Measurements from ENCODE around the gene ZSCAN5C. TPM values are rescaled to one million over a fixed set of nuclear protein-coding genes. Genes with fewer than 3 reads are reported as not detected.
A peak's percentile ranks its signal among the peaks of the same experiment; 100 is the strongest.
"Not testable (repeated sequence)": the region's sequence is repeated elsewhere in the genome, so short reads cannot be mapped to it uniquely, and the experiment has no call there.

Gene ZSCAN5C
- total RNA-seq, 2 experiments from 2014 or later, result not detected

- DNase-seq (no peak), ATAC-seq (no peak)
- Mint-ChIP-seq H3K4me1 (no peaks in the 10 kb centered on the region), H3K36me3 (no peaks in the 10 kb centered on the region), H3K4me3 (no peak overlapping the region), H3K27ac (no peak overlapping the region), H3K9me3 (ENCODE audit: low read depth) (no peaks in the 10 kb centered on the region), H3K27me3 (no peaks in the 10 kb centered on the region)
- CTCF ChIA-PET, result no interaction called here
Measured at GRCh38 chr19:56209091-56209490, 7.0 kb downstream of the ZSCAN5C start.

- CTCF ChIA-PET; DNase-seq; H3K27ac Mint-ChIP-seq; ATAC-seq; H3K36me3 Mint-ChIP-seq; H3K27me3 Mint-ChIP-seq; H3K4me1 Mint-ChIP-seq; H3K9me3 Mint-ChIP-seq (ENCODE audit: low read depth); H3K4me3 Mint-ChIP-seq: not testable (repeated sequence)
Measured at GRCh38 chr19:56210036-56210435, 8.0 kb downstream of the ZSCAN5C start.

GRCh38 chr19:56211718-56212117, 9.6 kb downstream of the ZSCAN5C start:
- Mint-ChIP-seq H3K4me1 (no peaks in the 10 kb centered on the region), H3K27ac (no peak overlapping the region), H3K9me3 (ENCODE audit: low read depth) (no peaks in the 10 kb centered on the region), H3K36me3 (no peaks in the 10 kb centered on the region), H3K27me3 (peaks cover 6% of the 10 kb centered on the region), H3K4me3 (no peak overlapping the region)
- ATAC-seq, result no peak
- no peak for DNase-seq
- CTCF ChIA-PET, result no interaction called here

- DNase-seq (no peak), ATAC-seq (no peak)
- Mint-ChIP-seq H3K36me3 (peaks cover 2% of the 10 kb centered on the region), H3K4me1 (peaks cover 5% of the 10 kb centered on the region), H3K27me3 (peaks cover 17% of the 10 kb centered on the region), H3K9me3 (ENCODE audit: low read depth) (no peaks in the 10 kb centered on the region), H3K4me3 (peak overlapping the region; percentile 32), H3K27ac (no peak overlapping the region)
- CTCF ChIA-PET, result no interaction called here
Measured at GRCh38 chr19:56217039-56217949, 15.2 kb downstream of the ZSCAN5C start.

GRCh38 chr19:56218961-56219360, 16.9 kb downstream of the ZSCAN5C start:
- H3K9me3 Mint-ChIP-seq (ENCODE audit: low read depth), result no peaks in the 10 kb centered on the region
- CTCF ChIA-PET, result no interaction called here

GRCh38 chr19:56221442-56221841, 19.4 kb downstream of the ZSCAN5C start:
- DNase-seq; H3K4me3 Mint-ChIP-seq; H3K4me1 Mint-ChIP-seq; H3K36me3 Mint-ChIP-seq; H3K9me3 Mint-ChIP-seq (ENCODE audit: low read depth); H3K27ac Mint-ChIP-seq; ATAC-seq: not testable (repeated sequence)
- CTCF ChIA-PET, result interaction anchor here (0.8 to 1.1 kb wide), 2 partner anchors 32 to 42 kb away, joined by 3 read pairs; no protein-coding TSS in a partner anchor
- H3K27me3 Mint-ChIP-seq, result peaks cover 12% of the 10 kb centered on the region

More at GRCh38 chr19:56218961-56219360, 16.9 kb downstream of the ZSCAN5C start:
- Mint-ChIP-seq H3K27me3 (peaks cover 17% of the 10 kb centered on the region), H3K27ac (no peak overlapping the region), H3K4me3 (no peak overlapping the region), H3K4me1 (peaks cover 5% of the 10 kb centered on the region), H3K36me3 (peaks cover 2% of the 10 kb centered on the region)
- DNase-seq (no peak), ATAC-seq (no peak)

- Mint-ChIP-seq H3K27ac (no peak overlapping the region), H3K4me1 (peaks cover 5% of the 10 kb centered on the region), H3K4me3 (no peak overlapping the region), H3K27me3 (peaks cover 10% of the 10 kb centered on the region), H3K9me3 (ENCODE audit: low read depth) (no peaks in the 10 kb centered on the region), H3K36me3 (peaks cover 2% of the 10 kb centered on the region)
- DNase-seq (no peak), ATAC-seq (no peak)
- CTCF ChIA-PET, result interaction anchor here (0.8 to 1.1 kb wide), 2 partner anchors 31 to 42 kb away, joined by 3 read pairs; no protein-coding TSS in a partner anchor
Measured at GRCh38 chr19:56221851-56222250, 19.8 kb downstream of the ZSCAN5C start.

- H3K27ac Mint-ChIP-seq, result no peak overlapping the region
- H3K9me3 Mint-ChIP-seq (ENCODE audit: low read depth), result no peaks in the 10 kb centered on the region
- no peak overlapping the region for H3K4me3 Mint-ChIP-seq
- ATAC-seq, result no peak
- H3K27me3 Mint-ChIP-seq, result peaks cover 5% of the 10 kb centered on the region
- H3K4me1 Mint-ChIP-seq, result peaks cover 2% of the 10 kb centered on the region
- CTCF ChIA-PET, result no interaction called here
- DNase-seq, result no peak
- H3K36me3 Mint-ChIP-seq, result peaks cover 2% of the 10 kb centered on the region
Measured at GRCh38 chr19:56222901-56223300, 20.8 kb downstream of the ZSCAN5C start.

GRCh38 chr19:56223481-56223880, 21.4 kb downstream of the ZSCAN5C start:
- Mint-ChIP-seq H3K36me3 (no peaks in the 10 kb centered on the region), H3K27me3 (peaks cover 2% of the 10 kb centered on the region), H3K27ac (no peak overlapping the region), H3K9me3 (ENCODE audit: low read depth) (no peaks in the 10 kb centered on the region), H3K4me1 (no peaks in the 10 kb centered on the region), H3K4me3 (no peak overlapping the region)
- no peak for DNase-seq
- CTCF ChIA-PET, result no interaction called here
- ATAC-seq, result no peak

GRCh38 chr19:56245121-56245740, 43.2 kb downstream of the ZSCAN5C start:
- no peak for DNase-seq
- H3K27me3 Mint-ChIP-seq, result no peaks in the 10 kb centered on the region
- no peak for ATAC-seq
- no peaks in the 10 kb centered on the region for H3K36me3 Mint-ChIP-seq
- CTCF ChIA-PET, result interaction anchor here (1.7 kb wide), 1 partner anchor 179 kb away, joined by 3 read pairs; no protein-coding TSS in a partner anchor
- H3K4me1 Mint-ChIP-seq, result no peaks in the 10 kb centered on the region
- no peak overlapping the region for H3K4me3 Mint-ChIP-seq
- H3K27ac Mint-ChIP-seq, result no peak overlapping the region
- no peaks in the 10 kb centered on the region for H3K9me3 Mint-ChIP-seq (ENCODE audit: low read depth)

- H3K4me1 Mint-ChIP-seq; H3K9me3 Mint-ChIP-seq (ENCODE audit: low read depth); CTCF ChIA-PET: not testable (repeated sequence)
Measured at GRCh38 chr19:56245764-56246163, 43.7 kb downstream of the ZSCAN5C start.

GRCh38 chr19:56248736-56249338, 46.8 kb downstream of the ZSCAN5C start:
- H3K27me3 Mint-ChIP-seq; ATAC-seq; H3K27ac Mint-ChIP-seq; CTCF ChIA-PET; H3K4me1 Mint-ChIP-seq; H3K9me3 Mint-ChIP-seq (ENCODE audit: low read depth); DNase-seq; H3K36me3 Mint-ChIP-seq; H3K4me3 Mint-ChIP-seq: not testable (repeated sequence)

More at GRCh38 chr19:56245764-56246163, 43.7 kb downstream of the ZSCAN5C start:
- not testable (repeated sequence) for H3K27ac Mint-ChIP-seq, H3K4me3 Mint-ChIP-seq, ATAC-seq, H3K27me3 Mint-ChIP-seq, H3K36me3 Mint-ChIP-seq, DNase-seq

- Mint-ChIP-seq H3K36me3 (no peaks in the 10 kb centered on the region), H3K4me1 (no peaks in the 10 kb centered on the region), H3K27ac (no peak overlapping the region), H3K4me3 (no peak overlapping the region), H3K27me3 (no peaks in the 10 kb centered on the region), H3K9me3 (ENCODE audit: low read depth) (no peaks in the 10 kb centered on the region)
- ATAC-seq, result peak; percentile 72
- CTCF ChIA-PET, result interaction anchor here (0.6 to 6.3 kb wide), 35 partner anchors 9 to 217 kb away, joined by 3 to 91 read pairs (median 4); partner anchors contain the start of genes ZNF444 and ZNF787
- DNase-seq, result peak; percentile 83
Measured at GRCh38 chr19:56252699-56253422, 50.8 kb downstream of the ZSCAN5C start.

Measured in activated CD8-positive, alpha-beta memory T cell treated with anti-CD3 and anti-CD28 coated beads, Interleukin-2, amount 10 ng/mL, durations not matched to agents 7 days and 5 days (primary cell).